Endodermal cell (in vitro differentiated cells): Measurements from ENCODE around the gene GPC6. TPM values are rescaled to one million over a fixed set of nuclear protein-coding genes. Genes with fewer than 3 reads are reported as not detected.

Source experiments
- DNase-seq: peaks from one replicate; pipeline ENCODE4 v3.0.0-alpha.2; 2017
- H3K27ac ChIP-seq: 2 replicates; pipeline ENCODE4 v1.5.1; 2013; ENCODE audit warnings: mild to moderate bottlenecking, low read depth, low read length, moderate library complexity
- H3K27me3 ChIP-seq: 2 replicates; pipeline ENCODE4 v1.6.1; 2013; ENCODE audit warnings: mild to moderate bottlenecking, low read length, moderate library complexity; ENCODE audit not compliant: insufficient read depth, control insufficient read depth, poor library complexity, severe bottlenecking
- H3K36me3 ChIP-seq: 2 replicates; pipeline ENCODE4 v1.7.0; 2013; ENCODE audit warnings: mild to moderate bottlenecking, low read length, moderate library complexity; ENCODE audit not compliant: control insufficient read depth, insufficient read depth
- H3K4me1 ChIP-seq: one replicate; pipeline ENCODE4 v1.7.0; 2013; ENCODE audit warnings: low read length; ENCODE audit not compliant: control insufficient read depth, insufficient read depth
- H3K4me3 ChIP-seq: 2 replicates; pipeline ENCODE4 v1.5.1; 2013; ENCODE audit warnings: mild to moderate bottlenecking, low read length, moderate library complexity
- H3K9ac ChIP-seq: 2 replicates; pipeline ENCODE4 v1.6.1; 2013; ENCODE audit warnings: mild to moderate bottlenecking, low read length, moderate library complexity; ENCODE audit not compliant: poor library complexity, severe bottlenecking; ENCODE audit errors: extremely low read depth
- H3K9me3 ChIP-seq: 2 replicates; pipeline ENCODE4 v1.6.1; 2013; ENCODE audit warnings: mild to moderate bottlenecking, low read length, moderate library complexity; ENCODE audit not compliant: control insufficient read depth
- H3K27ac Mint-ChIP-seq: 2 replicates; pipeline ENCODE4 v1.8.0; 2020; ENCODE audit warnings: mixed read lengths
- H3K27me3 Mint-ChIP-seq: 2 replicates; pipeline ENCODE4 v1.8.0; 2021; ENCODE audit warnings: mild to moderate bottlenecking, mixed read lengths; ENCODE audit not compliant: insufficient read depth
- H3K36me3 Mint-ChIP-seq: 2 replicates; pipeline ENCODE4 v1.8.0; 2020; ENCODE audit warnings: low read depth, mixed read lengths
- H3K4me1 Mint-ChIP-seq: 2 replicates; pipeline ENCODE4 v1.8.0; 2020; ENCODE audit warnings: mixed read lengths
- H3K4me3 Mint-ChIP-seq: 2 replicates; pipeline ENCODE4 v1.8.0; 2020; ENCODE audit warnings: mild to moderate bottlenecking, moderate library complexity, mixed read lengths
- H3K9me3 Mint-ChIP-seq: 2 replicates; pipeline ENCODE4 v1.8.0; 2020; ENCODE audit warnings: mild to moderate bottlenecking, mixed read lengths
- CTCF ChIP-seq: fragments of 200-600 bp; sonication (generic); conservative IDR thresholded peaks from 2 replicates; pipeline ENCODE4 v1.5.0; 2021; ENCODE audit warnings: antibody characterized with exemption, mild to moderate bottlenecking
- WGBS, 2 experiments: methylation state at CpG; one replicate each; pipeline versions ENCODE4 v1.1.5 to v1.1.7; 2013; ENCODE audit warnings: missing lambda C conversion rate in 2 of 2, mixed read lengths in 1 of 2; ENCODE audit not compliant: insufficient coverage in 1 of 2, insufficient read length in 1 of 2; 5-methylcytosine and 5-hydroxymethylcytosine counted together
- total RNA-seq, 2 donors: library from RNA; stranded (reverse); fragmentation: NEBNext Ultra II Directional in 1 of 2; extraction: Animal tissue kit (Norgen Biotek cat#: 25700) in 1 of 2; gene quantifications; 2 replicates in 1 of 2; 3 replicates in 1 of 2; pipeline ENCODE4 v1.2.1, GENCODE V29; 2021

Gene GPC6
- total RNA-seq, 2 donors from 2014 or later = 69.6 to 80.4 TPM

GRCh38 chr13:93262729-93263345 lies 36.2 kb downstream of the GPC6 start:
- H3K27ac ChIP-seq = no peak overlapping the region
- Mint-ChIP-seq H3K27ac (no peak overlapping the region), H3K27me3 (no peaks in the 10 kb centered on the region), H3K4me1 (peaks cover 16% of the 10 kb centered on the region), H3K9me3 (no peaks in the 10 kb centered on the region), H3K4me3 (no peak overlapping the region), H3K36me3 (no peaks in the 10 kb centered on the region)
- H3K36me3 ChIP-seq = peaks cover 46% of the 10 kb centered on the region
- no peak overlapping the region for H3K9ac ChIP-seq
- WGBS, 2 experiments = 96 to 100% methylated on average over 1 to 2 of the region's 2 CpGs
- no peak for DNase-seq
- no peaks in the 10 kb centered on the region for H3K9me3 ChIP-seq
- H3K27me3 ChIP-seq = no peaks in the 10 kb centered on the region
- no peak overlapping the region for H3K4me3 ChIP-seq
- TF ChIP-seq CTCF = no peak
- no peaks in the 10 kb centered on the region for H3K4me1 ChIP-seq

- Mint-ChIP-seq H3K9me3 (no peaks in the 10 kb centered on the region), H3K4me3 (no peak overlapping the region), H3K27me3 (no peaks in the 10 kb centered on the region), H3K27ac (no peak overlapping the region), H3K36me3 (peaks cover 2% of the 10 kb centered on the region), H3K4me1 (peaks cover 17% of the 10 kb centered on the region)
- H3K27ac ChIP-seq = no peak overlapping the region
- no peak overlapping the region for H3K9ac ChIP-seq
- no peaks in the 10 kb centered on the region for H3K27me3 ChIP-seq
- H3K4me3 ChIP-seq = no peak overlapping the region
- no peak for DNase-seq
- H3K4me1 ChIP-seq = no peaks in the 10 kb centered on the region
- H3K36me3 ChIP-seq = peaks cover 55% of the 10 kb centered on the region
- TF ChIP-seq CTCF = no peak
- WGBS, 2 experiments = 88 to 94% methylated on average over 1 of the region's 2 CpGs
- no peaks in the 10 kb centered on the region for H3K9me3 ChIP-seq
Measured at GRCh38 chr13:93264876-93265275, 38.3 kb downstream of the GPC6 start.

GRCh38 chr13:93265800-93266199 lies 39.2 kb downstream of the GPC6 start:
- Histone ChIP-seq H3K9ac (no peak overlapping the region), H3K27me3 (no peaks in the 10 kb centered on the region), H3K27ac (no peak overlapping the region), H3K4me3 (no peak overlapping the region), H3K4me1 (peaks cover 1% of the 10 kb centered on the region), H3K9me3 (no peaks in the 10 kb centered on the region), H3K36me3 (peaks cover 48% of the 10 kb centered on the region)
- 99 to 100% methylated on average over 3 to 5 of the region's 5 CpGs for WGBS, 2 experiments
- H3K27ac Mint-ChIP-seq = no peak overlapping the region
- no peak for TF ChIP-seq CTCF
- no peak for DNase-seq
- no peaks in the 10 kb centered on the region for H3K27me3 Mint-ChIP-seq
- H3K4me3 Mint-ChIP-seq = no peak overlapping the region
- no peaks in the 10 kb centered on the region for H3K9me3 Mint-ChIP-seq
- H3K4me1 Mint-ChIP-seq = peaks cover 16% of the 10 kb centered on the region
- H3K36me3 Mint-ChIP-seq = peaks cover 2% of the 10 kb centered on the region
